Astrocyte (in vitro differentiated cells and primary cell): ENCODE results near the gene MAIP1. TPM values are rescaled to one million over a fixed set of nuclear protein-coding genes. Genes with fewer than 3 reads are reported as not detected.

Experiments used
- DNase-seq: peaks from one replicate; pipeline ENCODE4 v3.0.0-alpha.2; 2010; ENCODE audit warnings: low read depth
- FAIRE-seq: peaks from 2 replicates; lab custom pipeline; 2011; peaks lifted over from hg19 to GRCh38; lab: Jason Lieb, UNC
- H2AFZ ChIP-seq: 2 replicates; pipeline ENCODE4 v1.6.0; 2012; ENCODE audit warnings: low read depth, low read length, inconsistent platforms
- H3K27ac ChIP-seq: 2 replicates; pipeline ENCODE4 v1.5.1; 2011; ENCODE audit warnings: low read depth, low read length, inconsistent platforms
- H3K27me3 ChIP-seq: 2 replicates; pipeline ENCODE4 v1.6.0; 2011; ENCODE audit warnings: low read length, inconsistent platforms; ENCODE audit not compliant: insufficient read depth
- H3K36me3 ChIP-seq: 2 replicates; pipeline ENCODE4 v1.5.1; 2011; ENCODE audit warnings: low read length, inconsistent platforms; ENCODE audit not compliant: insufficient read depth
- H3K4me1 ChIP-seq: 2 replicates; pipeline ENCODE4 v1.5.1; 2011; ENCODE audit warnings: low read length, inconsistent platforms; ENCODE audit not compliant: insufficient read depth
- H3K4me2 ChIP-seq: 2 replicates; pipeline ENCODE4 v1.6.0; 2012; ENCODE audit warnings: low read length, inconsistent platforms
- H3K4me3 ChIP-seq: 2 replicates; pipeline ENCODE4 v1.5.1; 2011; ENCODE audit warnings: low read depth, mild to moderate bottlenecking, low read length, inconsistent platforms; ENCODE audit not compliant: insufficient read depth
- H3K79me2 ChIP-seq: 2 replicates; pipeline ENCODE4 v1.6.0; 2012; ENCODE audit warnings: mild to moderate bottlenecking, low read length, inconsistent platforms; ENCODE audit not compliant: insufficient read depth
- H3K9ac ChIP-seq: 2 replicates; pipeline ENCODE4 v1.6.0; 2012; ENCODE audit warnings: mild to moderate bottlenecking, low read length, inconsistent platforms
- H3K9me3 ChIP-seq: 2 replicates; pipeline ENCODE4 v1.5.1; 2012; ENCODE audit warnings: low read depth, mild to moderate bottlenecking, low read length, inconsistent platforms; ENCODE audit not compliant: insufficient read depth
- H4K20me1 ChIP-seq: 2 replicates; pipeline ENCODE4 v1.6.0; 2012; ENCODE audit warnings: low read length, inconsistent platforms; ENCODE audit not compliant: insufficient read depth
- H3K27ac Mint-ChIP-seq: one replicate; pipeline ENCODE4 v1.8.0; 2021; ENCODE audit warnings: mild to moderate bottlenecking, mixed read lengths; ENCODE audit not compliant: unreplicated experiment
- H3K27me3 Mint-ChIP-seq: one replicate; pipeline ENCODE4 v1.8.0; 2021; ENCODE audit warnings: low read depth, mixed read lengths; ENCODE audit not compliant: unreplicated experiment
- H3K36me3 Mint-ChIP-seq: one replicate; pipeline ENCODE4 v1.8.0; 2021; ENCODE audit warnings: low read depth, mixed read lengths; ENCODE audit not compliant: unreplicated experiment
- H3K4me1 Mint-ChIP-seq: one replicate; pipeline ENCODE4 v1.8.0; 2021; ENCODE audit warnings: low read depth, mixed read lengths; ENCODE audit not compliant: unreplicated experiment
- H3K4me3 Mint-ChIP-seq: one replicate; pipeline ENCODE4 v1.8.0; 2021; ENCODE audit warnings: mild to moderate bottlenecking, moderate library complexity, mixed read lengths; ENCODE audit not compliant: unreplicated experiment
- H3K9me3 Mint-ChIP-seq: one replicate; pipeline ENCODE4 v1.8.0; 2021; ENCODE audit warnings: mild to moderate bottlenecking, mixed read lengths; ENCODE audit not compliant: unreplicated experiment
- EZH2 ChIP-seq: IDR thresholded peaks from 2 replicates; pipeline ENCODE4 v1.6.1; 2012; ENCODE audit warnings: mild to moderate bottlenecking, low read length, inconsistent platforms; ENCODE audit not compliant: insufficient read depth
- total RNA-seq: library from RNA; stranded (reverse); gene quantifications from 2 replicates; pipeline ENCODE4 v1.2.1, GENCODE V29; 2021
- TF ChIP-seq, protein P1 (sequence below): IDR thresholded peaks from 2 replicates; pipeline ENCODE4 v1.5.1; 2011; ENCODE audit warnings: low read depth, mild to moderate bottlenecking, inconsistent platforms, low read length, moderate library complexity; ENCODE audit not compliant: insufficient read depth

The MAIP1 gene
- total RNA-seq, 1 donor from 2014 or later: 24.4 TPM

GRCh38 chr2:200012401-200012800, 57.0 kb downstream of the MAIP1 start:
- Mint-ChIP-seq H3K9me3 (peaks cover 7% of the 10 kb centered on the region), H3K36me3 (no peaks in the 10 kb centered on the region), H3K27ac (no peak overlapping the region), H3K27me3 (no peaks in the 10 kb centered on the region), H3K4me1 (no peaks in the 10 kb centered on the region), H3K4me3 (no peak overlapping the region)
- H3K36me3 ChIP-seq: no peaks in the 10 kb centered on the region
- FAIRE-seq (no peak), DNase-seq (no peak)
- no peaks in the 10 kb centered on the region for H3K79me2 ChIP-seq
- no peaks in the 10 kb centered on the region for H3K27me3 ChIP-seq
- no peaks in the 10 kb centered on the region for H4K20me1 ChIP-seq
- no peak overlapping the region for H3K27ac ChIP-seq
- H2AFZ ChIP-seq: no peak overlapping the region
- no peaks in the 10 kb centered on the region for H3K9me3 ChIP-seq
- H3K4me1 ChIP-seq: no peaks in the 10 kb centered on the region
- no peak for TF ChIP-seq EZH2
- TF ChIP-seq, protein P1, sequence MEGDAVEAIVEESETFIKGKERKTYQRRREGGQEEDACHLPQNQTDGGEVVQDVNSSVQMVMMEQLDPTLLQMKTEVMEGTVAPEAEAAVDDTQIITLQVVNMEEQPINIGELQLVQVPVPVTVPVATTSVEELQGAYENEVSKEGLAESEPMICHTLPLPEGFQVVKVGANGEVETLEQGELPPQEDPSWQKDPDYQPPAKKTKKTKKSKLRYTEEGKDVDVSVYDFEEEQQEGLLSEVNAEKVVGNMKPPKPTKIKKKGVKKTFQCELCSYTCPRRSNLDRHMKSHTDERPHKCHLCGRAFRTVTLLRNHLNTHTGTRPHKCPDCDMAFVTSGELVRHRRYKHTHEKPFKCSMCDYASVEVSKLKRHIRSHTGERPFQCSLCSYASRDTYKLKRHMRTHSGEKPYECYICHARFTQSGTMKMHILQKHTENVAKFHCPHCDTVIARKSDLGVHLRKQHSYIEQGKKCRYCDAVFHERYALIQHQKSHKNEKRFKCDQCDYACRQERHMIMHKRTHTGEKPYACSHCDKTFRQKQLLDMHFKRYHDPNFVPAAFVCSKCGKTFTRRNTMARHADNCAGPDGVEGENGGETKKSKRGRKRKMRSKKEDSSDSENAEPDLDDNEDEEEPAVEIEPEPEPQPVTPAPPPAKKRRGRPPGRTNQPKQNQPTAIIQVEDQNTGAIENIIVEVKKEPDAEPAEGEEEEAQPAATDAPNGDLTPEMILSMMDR: no peak
- no peak overlapping the region for H3K4me3 ChIP-seq
- no peak overlapping the region for H3K9ac ChIP-seq
- no peak overlapping the region for H3K4me2 ChIP-seq

Other genes starting within 250 kb of the MAIP1 start
- 0.45 and 0.48 TPM in 2 replicates for gene FTCDNL1, start 104.4 kb upstream of the MAIP1 start, total RNA-seq
- 7.5 and 7.9 TPM in 2 replicates for gene C2orf69, start 44.3 kb upstream of the MAIP1 start, total RNA-seq
- 9.0 and 9.2 TPM in 2 replicates for gene TYW5, start 91 bp upstream of the MAIP1 start, total RNA-seq